ENCODE measurements around the gene KCNJ14. TPM values are rescaled to one million over a fixed set of nuclear protein-coding genes. Genes with fewer than 3 reads are reported as not detected.

Gene KCNJ14
- total and polyA plus RNA-seq, 2 of the 8 experiments (the other 6 are each of a cell fraction or from before 2014, with no cell fraction given) = 0.45 to 0.89 TPM

DNA sequence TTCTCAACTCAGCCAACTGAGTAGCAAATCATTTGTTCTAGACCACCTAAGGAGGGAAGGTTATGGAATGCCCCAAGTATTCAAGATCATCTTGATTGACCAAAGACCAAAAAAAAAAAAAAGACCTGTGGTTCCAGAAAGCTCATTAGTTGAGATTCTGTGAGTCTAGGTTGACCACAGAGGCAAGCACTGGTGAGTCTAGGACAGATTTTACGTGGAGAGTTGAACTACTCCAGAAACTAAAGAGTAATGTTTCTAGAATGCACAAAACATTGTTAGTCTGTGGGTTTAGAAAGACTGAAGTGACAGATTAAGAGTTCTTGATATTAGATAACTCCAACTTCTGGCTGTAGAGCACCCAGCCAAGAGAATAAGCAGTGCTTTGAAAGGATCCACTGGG, 9.8 kb downstream of the KCNJ14 start:
- no peak overlapping the region for H2BK15ac ChIP-seq (ENCODE audit: low read length)
- no peak overlapping the region for H3K14ac ChIP-seq (ENCODE audit: insufficient read length)
- FAIRE-seq = no peak
- no peak overlapping the region for H2BK120ac ChIP-seq (replicated peaks; ENCODE audit: low read depth, low read length)
- no peak overlapping the region for H2BK5ac ChIP-seq (ENCODE audit: low read depth, low read length)
- no peak overlapping the region for H2AFZ ChIP-seq (ENCODE audit: low read length)
- H3K23ac ChIP-seq (ENCODE audit: insufficient read length) = no peak overlapping the region
- H3K9ac ChIP-seq (replicated peaks in 1 of 4; ENCODE audit: extremely low read depth in 1 of 4, low read depth in 3 of 4, low read length in 3 of 4) = no peak overlapping the region
- H3K56ac ChIP-seq (replicated peaks; ENCODE audit: insufficient read length, low read depth, low read length) = no peak overlapping the region
- peaks cover 0 to 6% of the 10 kb centered on the region in 2 experiments; a peak in 1 of 4 replicates for H3K9me3 ChIP-seq (ENCODE audit: insufficient read depth in 2 of 2, low read depth in 1 of 2, low read length in 1 of 2)
- H2AK5ac ChIP-seq (ENCODE audit: low read depth, low read length) = no peak overlapping the region
- no peak overlapping the region for H3K4me3 ChIP-seq (ENCODE audit: extremely low read depth in 1 of 4, insufficient read depth in 2 of 4, low read depth in 3 of 4, low read length in 4 of 4)
- H3K4me2 ChIP-seq (ENCODE audit: insufficient read depth in 1 of 2, low read depth in 2 of 2, low read length in 2 of 2) = no peak overlapping the region
- H4K8ac ChIP-seq (ENCODE audit: extremely low read depth, insufficient read depth, low read length) = no peak overlapping the region
- POLR2A ChIA-PET (ENCODE audit: partially characterized antibody) = interaction anchor here (1.3 kb wide), 1 partner anchor 10 kb away, joined by 5 read pairs; no protein-coding TSS in a partner anchor
- no peaks in the 10 kb centered on the region for H3K27me3 ChIP-seq (replicated peaks in 1 of 4; ENCODE audit: control insufficient read depth in 3 of 4, extremely low read depth in 1 of 4, insufficient read depth in 3 of 4, low read length in 3 of 4)
- WGBS, 2 experiments (ENCODE audit: extremely low coverage in 1 of 2, insufficient coverage in 1 of 2, insufficient read length in 1 of 2, insufficient replicate concordance in 2 of 2, low coverage in 1 of 2, low lambda C conversion rate in 2 of 2, missing lambda C conversion rate in 1 of 2) = 94% methylated on average over 1 of the region's 1 CpG; no CpG with 5 or more reads in 1 of the 2 experiments
- no peak overlapping the region for H3K4ac ChIP-seq (replicated peaks; ENCODE audit: insufficient read length, low read depth, low read length)
- DNase-seq (ENCODE audit: low read depth in 1 of 2, low spot score in 2 of 2) = no peak
- no peak for TF ChIP-seq RAD21 (IDR thresholded peaks at IDR 0.05 in 1 of 2, conservative IDR thresholded peaks at IDR 0.05 in 1 of 2; ENCODE audit: low read depth in 2 of 2, low read length in 2 of 2)
- no peak for TF ChIP-seq KDM1A (IDR thresholded peaks at IDR 0.05; ENCODE audit: borderline replicate concordance, low read length)
- no peak for TF ChIP-seq MAX (IDR thresholded peaks at IDR 0.05)
- no peak overlapping the region for H3K18ac ChIP-seq (ENCODE audit: extremely low read depth, low read length)
- CTCF ChIA-PET (ENCODE audit: partially characterized antibody) = interaction anchor here (1.4 kb wide), 1 partner anchor 19 kb away, joined by 3 read pairs; the partner anchor contains the start of gene GRWD1
- no peak overlapping the region for H2BK12ac ChIP-seq (ENCODE audit: low read depth, low read length)
- H3K36me3 ChIP-seq (ENCODE audit: control insufficient read depth in 2 of 4, insufficient read depth in 4 of 4, low read length in 3 of 4) = peaks cover 0 to 7% (median 0%) of the 10 kb centered on the region in 4 experiments; a peak in 2 of 8 replicates
- peaks cover 0 to 5% of the 10 kb centered on the region in 2 experiments; a peak in 1 of 4 replicates for H3K79me2 ChIP-seq (ENCODE audit: control insufficient read depth in 1 of 2, insufficient read depth in 2 of 2, low read length in 2 of 2)
- H3K27ac ChIP-seq (ENCODE audit: low read depth, low read length) = no peak overlapping the region
- peaks cover 0 to 2% of the 10 kb centered on the region in 2 experiments for H4K20me1 ChIP-seq (replicated peaks in 1 of 2; ENCODE audit: control insufficient read depth in 1 of 2, insufficient read depth in 2 of 2, low read length in 2 of 2)
- H3K79me1 ChIP-seq (ENCODE audit: low read depth, low read length) = no peaks in the 10 kb centered on the region
- H3K23me2 ChIP-seq (ENCODE audit: low read depth, low read length) = no peaks in the 10 kb centered on the region; the same call in 1 of the 2 replicates
- no peak overlapping the region for H2BK20ac ChIP-seq (ENCODE audit: low read length)
- H4K5ac ChIP-seq (ENCODE audit: insufficient read length, low read depth, low read length) = no peak overlapping the region
- H4K91ac ChIP-seq (replicated peaks; ENCODE audit: insufficient read length, low read length) = no peak overlapping the region
- peaks cover 0 to 7% (median 1%) of the 10 kb centered on the region in 4 experiments; a peak in 3 of 7 replicates for H3K4me1 ChIP-seq (replicated peaks in 1 of 4; ENCODE audit: control insufficient read depth in 3 of 4, insufficient read depth in 4 of 4, low read length in 3 of 4)

All from H1 (cell line).